Thoracic aorta (tissue), 2 donors: ENCODE measurements around the gene EPN3. TPM values are rescaled to one million over a fixed set of nuclear protein-coding genes. Genes with fewer than 3 reads are reported as not detected.

Experiments used
- ATAC-seq: fragments of 150-250 bp; one replicate; pipeline ENCODE4 v1.8.0; 2017; ENCODE audit warnings: low read depth; ENCODE audit not compliant: insufficient number of reproducible peaks, low FRiP score
- DNase-seq: peaks from one replicate; pipeline ENCODE4 v3.0.0-alpha.2; 2020; ENCODE audit warnings: low spot score
- H3K27ac ChIP-seq, 2 donors: fragments of 200-600 bp; sonication (generic); 1 replicate in 1 of 2; 2 replicates in 1 of 2; pipeline ENCODE4 v1.5.1; 2016; ENCODE audit warnings: mild to moderate bottlenecking in 2 of 2, moderate library complexity in 2 of 2
- H3K27me3 ChIP-seq: fragments of 200-600 bp; sonication (generic); replicated peaks from 2 replicates; pipeline ENCODE4 v1.6.0; 2016; ENCODE audit warnings: mild to moderate bottlenecking; ENCODE audit not compliant: insufficient read depth
- H3K36me3 ChIP-seq: fragments of 200-600 bp; sonication (generic); one replicate; pipeline ENCODE4 v1.5.1; 2016
- H3K4me1 ChIP-seq, 2 donors: fragments of 200-600 bp; sonication (generic); 1 replicate in 1 of 2; 2 replicates in 1 of 2; pipeline versions ENCODE4 v1.5.1 to v1.6.0; 2016; ENCODE audit warnings: low read depth in 2 of 2, mild to moderate bottlenecking in 1 of 2; ENCODE audit not compliant: control insufficient read depth in 1 of 2
- H3K4me3 ChIP-seq: fragments of 200-600 bp; sonication (generic); 2 replicates; pipeline ENCODE4 v1.5.1; 2016; ENCODE audit warnings: mild to moderate bottlenecking
- H3K9me3 ChIP-seq: fragments of 200-600 bp; sonication (generic); 2 replicates; pipeline ENCODE4 v1.5.1; 2016
- CTCF ChIP-seq: fragments of 200-600 bp; sonication (generic); IDR thresholded peaks from one replicate; pipeline ENCODE4 v1.5.1; 2019; ENCODE audit warnings: antibody characterized with exemption
- total RNA-seq, 2 donors: library from RNA; depleted of rRNA; stranded (reverse); fragments of >200 nt; gene quantifications; one replicate each; pipeline versions ENCODE4 v1.1.0 to v1.2.3, GENCODE V29; 2016

The EPN3 gene
- total RNA-seq, 2 donors from 2014 or later, result 1.4 TPM; not detected in 1

GRCh38 chr17:50565402-50566350, 33.1 kb downstream of the EPN3 start:
- Histone ChIP-seq H3K4me3 (peak overlapping the region; percentile 63), H3K36me3 (no peaks in the 10 kb centered on the region), H3K27me3 (peaks cover 5% of the 10 kb centered on the region), H3K4me1 (peaks cover 11 to 30% of the 10 kb centered on the region in 2 donors), H3K27ac (no peak overlapping the region), H3K9me3 (no peaks in the 10 kb centered on the region)
- DNase-seq (no peak), ATAC-seq (no peak)
- no peak for TF ChIP-seq CTCF

GRCh38 chr17:50566886-50567285, 34.4 kb downstream of the EPN3 start:
- TF ChIP-seq CTCF, result no peak
- Histone ChIP-seq H3K27me3 (no peaks in the 10 kb centered on the region), H3K4me1 (peaks cover 3 to 22% of the 10 kb centered on the region in 2 donors), H3K9me3 (no peaks in the 10 kb centered on the region), H3K4me3 (no peak overlapping the region), H3K36me3 (no peaks in the 10 kb centered on the region), H3K27ac (no peak overlapping the region)
- ATAC-seq, result no peak
- no peak for DNase-seq

- H3K27ac ChIP-seq, result no peak overlapping the region
- no peak overlapping the region for H3K4me3 ChIP-seq
- DNase-seq (no peak), ATAC-seq (no peak)
- H3K4me1 ChIP-seq, result peaks cover 0 to 19% of the 10 kb centered on the region in 2 donors
- no peaks in the 10 kb centered on the region for H3K27me3 ChIP-seq
- TF ChIP-seq CTCF, result no peak
- H3K36me3 ChIP-seq, result no peaks in the 10 kb centered on the region
- H3K9me3 ChIP-seq, result no peaks in the 10 kb centered on the region
Measured at GRCh38 chr17:50568659-50569058, 36.1 kb downstream of the EPN3 start.

- H3K9me3 ChIP-seq, result no peaks in the 10 kb centered on the region
- ATAC-seq, result no peak
Measured at GRCh38 chr17:50569592-50569991, 37.1 kb downstream of the EPN3 start.

More at GRCh38 chr17:50569592-50569991, 37.1 kb downstream of the EPN3 start:
- Histone ChIP-seq H3K4me3 (no peak overlapping the region), H3K27ac (no peak overlapping the region), H3K27me3 (no peaks in the 10 kb centered on the region), H3K4me1 (peaks cover 0 to 12% of the 10 kb centered on the region in 2 donors), H3K36me3 (no peaks in the 10 kb centered on the region)
- TF ChIP-seq CTCF, result no peak
- DNase-seq, result no peak
